ENCODE data around the gene POP7.

Gene POP7

GRCh38 chr7:100735730-100736129 lies 29.8 kb downstream of the POP7 start:
- no peaks in the 10 kb centered on the region for H3K9me3 Mint-ChIP-seq
- CTCF ChIA-PET, result no interaction called here

GRCh38 chr7:100736671-100737070 lies 30.8 kb downstream of the POP7 start:
- no peak overlapping the region for H3K4me3 Mint-ChIP-seq
- CTCF ChIA-PET, result interaction anchor here (0.6 kb wide), 1 partner anchor 33 kb away, joined by 3 read pairs; no protein-coding TSS in a partner anchor
- DNase-seq, result no peak
- H3K27ac Mint-ChIP-seq, result no peak overlapping the region
- H3K27me3 Mint-ChIP-seq, result peaks cover 6% of the 10 kb centered on the region
- no peaks in the 10 kb centered on the region for H3K9me3 Mint-ChIP-seq
- peaks cover 5% of the 10 kb centered on the region for H3K4me1 Mint-ChIP-seq
- no peaks in the 10 kb centered on the region for H3K36me3 Mint-ChIP-seq

More at GRCh38 chr7:100735730-100736129, 29.8 kb downstream of the POP7 start:
- Mint-ChIP-seq H3K36me3 (no peaks in the 10 kb centered on the region), H3K27ac (no peak overlapping the region), H3K27me3 (peaks cover 6% of the 10 kb centered on the region), H3K4me1 (peaks cover 5% of the 10 kb centered on the region), H3K4me3 (no peak overlapping the region)
- DNase-seq, result no peak

DNA sequence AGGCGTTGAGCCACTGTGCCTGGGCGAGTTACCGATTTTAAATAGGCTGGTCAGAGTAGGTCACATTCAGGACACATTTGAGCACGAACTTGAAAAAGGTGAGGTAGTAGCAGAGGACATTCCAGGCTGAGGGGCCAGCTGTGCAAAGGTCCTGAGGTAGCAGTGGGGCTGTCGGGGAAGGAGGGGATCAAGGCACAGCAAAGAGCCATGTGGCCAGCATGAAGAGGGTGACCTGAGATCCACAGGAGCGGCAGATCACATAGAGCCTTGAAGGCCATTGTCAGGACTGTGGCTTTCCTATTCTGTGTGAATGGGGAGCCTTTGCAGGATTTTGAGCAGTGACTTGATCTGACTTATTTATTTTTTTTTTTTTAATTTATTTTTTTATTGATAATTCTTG lies 34.0 kb downstream of the POP7 start:
- Mint-ChIP-seq H3K9me3 (no peaks in the 10 kb centered on the region), H3K4me1 (no peaks in the 10 kb centered on the region), H3K36me3 (no peaks in the 10 kb centered on the region), H3K27ac (no peak overlapping the region), H3K27me3 (peaks cover 16% of the 10 kb centered on the region), H3K4me3 (no peak overlapping the region)
- no peak for DNase-seq
- CTCF ChIA-PET, result no interaction called here

DNA sequence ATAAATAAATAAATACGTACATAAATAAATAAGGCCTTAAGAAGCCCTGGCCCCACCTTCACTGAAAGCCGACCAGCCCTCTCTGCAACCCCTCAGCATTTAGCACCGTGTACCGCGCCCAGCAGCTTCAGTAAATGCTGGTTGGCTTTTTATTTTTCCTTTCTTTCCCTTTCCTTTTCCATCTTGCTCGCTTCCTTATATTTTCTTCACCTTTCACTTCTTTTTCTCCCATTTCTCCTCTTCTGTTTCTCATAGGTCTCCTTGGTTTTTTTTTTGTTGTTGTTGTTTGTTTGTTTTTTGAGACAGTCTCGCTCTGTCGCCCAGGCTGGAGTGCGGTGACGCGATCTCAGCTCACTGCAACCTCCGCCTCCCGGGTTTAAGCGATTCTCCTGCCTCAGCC lies 38.7 kb downstream of the POP7 start:
- Mint-ChIP-seq H3K27ac (no peak overlapping the region), H3K4me3 (no peak overlapping the region), H3K4me1 (peaks cover 4% of the 10 kb centered on the region), H3K36me3 (no peaks in the 10 kb centered on the region), H3K9me3 (no peaks in the 10 kb centered on the region), H3K27me3 (peaks cover 52% of the 10 kb centered on the region)
- no peak for DNase-seq
- CTCF ChIA-PET, result no interaction called here

DNA sequence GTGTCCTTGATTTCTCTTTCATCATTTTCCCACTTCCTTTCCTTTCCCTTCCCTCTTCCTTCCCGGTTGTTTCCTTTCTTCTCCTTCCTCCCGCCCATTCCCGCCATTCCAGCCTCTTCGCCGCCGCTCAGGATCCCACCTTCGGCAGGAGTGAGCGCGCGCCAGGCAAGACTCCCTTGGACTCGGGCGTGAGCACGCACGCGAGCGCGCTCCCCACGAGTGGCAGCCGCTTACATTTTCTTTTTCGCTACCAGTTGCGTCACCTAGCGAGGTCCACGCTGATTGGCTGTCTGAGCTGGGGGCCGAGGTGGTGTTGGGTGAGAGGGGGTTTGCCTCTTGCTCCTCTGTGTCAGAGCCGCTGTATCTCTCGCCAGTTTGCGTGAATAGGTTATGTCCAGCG lies 39.3 kb downstream of the POP7 start:
- no peaks in the 10 kb centered on the region for H3K36me3 Mint-ChIP-seq
- no peaks in the 10 kb centered on the region for H3K9me3 Mint-ChIP-seq
- peaks cover 52% of the 10 kb centered on the region for H3K27me3 Mint-ChIP-seq
- H3K4me3 Mint-ChIP-seq, result peak overlapping the region; percentile 75
- peak; percentile 61 for DNase-seq
- no peak overlapping the region for H3K27ac Mint-ChIP-seq
- CTCF ChIA-PET, result no interaction called here
- H3K4me1 Mint-ChIP-seq, result peaks cover 4% of the 10 kb centered on the region

DNA sequence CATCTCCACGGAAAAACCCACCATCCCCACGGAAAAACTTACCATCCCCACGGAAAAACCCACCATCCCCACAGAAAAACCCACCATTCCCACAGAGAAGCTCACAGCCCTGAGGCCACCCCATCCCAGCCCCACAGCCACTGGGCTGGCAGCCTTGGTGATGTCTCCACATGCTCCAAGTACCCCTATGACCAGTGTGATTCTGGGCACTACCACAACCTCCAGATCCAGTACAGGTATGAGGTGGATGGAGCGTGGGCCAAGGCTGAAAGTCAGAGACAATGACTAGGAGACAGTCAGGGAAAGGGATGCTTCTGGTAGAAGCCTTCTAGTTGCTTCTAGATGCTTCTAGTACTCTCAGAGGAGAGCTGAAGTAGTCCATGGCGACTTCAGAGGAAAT lies 47.1 kb downstream of the POP7 start:
- CTCF ChIA-PET, result no interaction called here
- Mint-ChIP-seq H3K4me1 (no peaks in the 10 kb centered on the region), H3K27me3 (peaks cover 39% of the 10 kb centered on the region), H3K27ac (peak overlapping the region; percentile 64), H3K9me3 (no peaks in the 10 kb centered on the region), H3K4me3 (no peak overlapping the region), H3K36me3 (no peaks in the 10 kb centered on the region)
- DNase-seq, result no peak

GRCh38 chr7:100753750-100754149 lies 47.8 kb downstream of the POP7 start:
- CTCF ChIA-PET, result interaction anchor here (0.9 kb wide), 1 partner anchor 48 kb away, joined by 3 read pairs; the partner anchor contains the start of gene POP7
- Mint-ChIP-seq H3K9me3 (no peaks in the 10 kb centered on the region), H3K4me3 (no peak overlapping the region), H3K27me3 (peaks cover 38% of the 10 kb centered on the region), H3K4me1 (no peaks in the 10 kb centered on the region), H3K36me3 (no peaks in the 10 kb centered on the region), H3K27ac (no peak overlapping the region)
- no peak for DNase-seq

Measured in activated naive CD4-positive, alpha-beta T cell treated with anti-CD3 and anti-CD28 coated beads, Interleukin-2, amount 10 ng/mL, durations not matched to agents 7 days and 5 days (primary cell).